HCT116 (cell line): ENCODE measurements around the gene LCLAT1. TPM values are rescaled to one million over a fixed set of nuclear protein-coding genes. Genes with fewer than 3 reads are reported as not detected.
A peak's percentile ranks its signal among the peaks of the same experiment; 100 is the strongest.

ENCODE experiments used
- ATAC-seq: fragments of 200-7000 bp; cut with Tn5 transposase; 2 replicates; pipeline ENCODE4 v1.9.1; 2020; ENCODE audit warnings: mild to moderate bottlenecking, moderate library complexity
- BruUV-seq: library from RNA; stranded (reverse); fragments of 400-500 nt; replicated peaks from 2 replicates; lab custom pipeline; 2021; lab: Mats Ljungman, UMichigan
- CTCF ChIA-PET: fragments of 300-600 bp; sonication (Branson Sonifier 250); formaldehyde crosslinking; loops from one replicate; lab custom pipeline; 2021; ENCODE audit warnings: antibody characterized with exemption; lab: Charles Lee
- POLR2A ChIA-PET: fragments of 300-600, 350-600 bp; sonication (Branson Sonifier 250); formaldehyde crosslinking; loops from one replicate; lab custom pipeline; 2021; ENCODE audit warnings: antibody characterized with exemption; lab: Charles Lee
- RAD21 ChIA-PET, 2 experiments: fragments of 300-600 bp; sonication (Branson Sonifier 250); formaldehyde crosslinking; loops; one replicate each; lab custom pipeline; 2023; ENCODE audit warnings: low total read pairs in 2 of 2; ENCODE audit not compliant: uncharacterized antibody in 2 of 2, unreplicated experiment in 2 of 2, low non-redundant PET in 1 of 2; lab: Charles Lee
- DNase-seq: peaks from one replicate; pipeline ENCODE4 v3.0.0-alpha.2; 2010; ENCODE audit warnings: low read depth, low spot score
- H2AFZ ChIP-seq: fragments of 200-600 bp; shearing (Covaris generic), sonication (generic); 2 replicates; pipeline ENCODE4 v1.6.1; 2017; ENCODE audit warnings: low read depth, mixed run types, mixed read lengths, antibody characterized with exemption, low read length; ENCODE audit not compliant: poor library complexity, severe bottlenecking
- H3K27ac ChIP-seq: 2 replicates; pipeline ENCODE4 v1.5.1; 2012; ENCODE audit warnings: low read depth, low read length
- H3K27me3 ChIP-seq: fragments of 200-600 bp; sonication (generic); 2 replicates; pipeline ENCODE4 v1.6.1; 2016; ENCODE audit warnings: mixed run types, low read length, mixed read lengths; ENCODE audit not compliant: insufficient read depth
- H3K36me3 ChIP-seq, 2 experiments: fragments of 200-500 bp in 1 of 2; fragments of 200-600 bp in 1 of 2; sonication (Bioruptor generic) in 1 of 2; sonication (generic) in 1 of 2; 2 replicates each; pipeline versions ENCODE4 v1.5.1 to v1.6.1; 2014 to 2016; ENCODE audit warnings: low read length in 2 of 2, inconsistent platforms in 1 of 2, mixed read lengths in 1 of 2, mixed run types in 1 of 2; ENCODE audit not compliant: insufficient read depth in 2 of 2, control insufficient read depth in 1 of 2
- H3K4me1 ChIP-seq, 2 experiments: fragments of 200-600 bp in 1 of 2; sonication (generic) in 1 of 2; 2 replicates each; pipeline versions ENCODE4 v1.5.1 to v1.6.1; 2012 to 2017; ENCODE audit warnings: low read length in 2 of 2, inconsistent platforms in 1 of 2, mild to moderate bottlenecking in 1 of 2, mixed read lengths in 1 of 2, mixed run types in 1 of 2, moderate library complexity in 1 of 2; ENCODE audit not compliant: insufficient read depth in 2 of 2, control insufficient read depth in 1 of 2
- H3K4me2 ChIP-seq: fragments of 200-600 bp; sonication (generic); 2 replicates; pipeline ENCODE4 v1.6.1; 2017; ENCODE audit warnings: mixed run types, low read length, mixed read lengths
- H3K4me3 ChIP-seq, 2 experiments: fragments of 200-600 bp in 1 of 2; sonication (generic) in 1 of 2; replicated peaks in 1 of 2; 2 replicates each; pipeline ENCODE4 v1.5.1; 2011 to 2016; ENCODE audit warnings: low read length in 2 of 2, control low read depth in 1 of 2, low read depth in 1 of 2, mild to moderate bottlenecking in 1 of 2, mixed read lengths in 1 of 2, mixed run types in 1 of 2
- H3K79me2 ChIP-seq: fragments of 200-600 bp; sonication (generic); 2 replicates; pipeline ENCODE4 v1.6.1; 2017; ENCODE audit warnings: mild to moderate bottlenecking, mixed run types, low read length, moderate library complexity, mixed read lengths; ENCODE audit not compliant: insufficient read depth
- H3K9ac ChIP-seq: fragments of 200-600 bp; sonication (generic); 2 replicates; pipeline ENCODE4 v1.6.1; 2016; ENCODE audit warnings: low read length, mixed read lengths
- H3K9me2 ChIP-seq: fragments of 200-600 bp; sonication (generic), shearing (Covaris generic); 2 replicates; pipeline ENCODE4 v1.6.1; 2017; ENCODE audit warnings: mixed run types, mild to moderate bottlenecking, moderate library complexity; ENCODE audit not compliant: insufficient read depth
- H3K9me3 ChIP-seq, 2 experiments: fragments of 200-500 bp in 1 of 2; fragments of 200-600 bp in 1 of 2; sonication (Bioruptor generic) in 1 of 2; sonication (generic) in 1 of 2; 2 replicates each; pipeline ENCODE4 v1.6.1; 2014 to 2017; ENCODE audit warnings: low read length in 2 of 2, mixed read lengths in 2 of 2, inconsistent platforms in 1 of 2, low read depth in 1 of 2, mild to moderate bottlenecking in 1 of 2, mixed run types in 1 of 2, moderate library complexity in 1 of 2; ENCODE audit not compliant: control insufficient read depth in 1 of 2, insufficient read depth in 1 of 2
- H4K20me1 ChIP-seq: fragments of 200-600 bp; sonication (generic), shearing (Covaris generic); 2 replicates; pipeline ENCODE4 v1.6.1; 2017; ENCODE audit warnings: mixed run types, mild to moderate bottlenecking, moderate library complexity; ENCODE audit not compliant: insufficient read depth
- CBX3 ChIP-seq: IDR thresholded peaks from 2 replicates; pipeline ENCODE4 v1.6.1; 2012; ENCODE audit warnings: low read depth
- CEBPB ChIP-seq: IDR thresholded peaks from 2 replicates; pipeline ENCODE4 v1.6.1; 2012; ENCODE audit warnings: low read depth
- EGR1 ChIP-seq: IDR thresholded peaks from 2 replicates; pipeline ENCODE4 v1.6.1; 2012; ENCODE audit warnings: low read depth
- EZH2 ChIP-seq: fragments of 200-600 bp; sonication (generic); IDR thresholded peaks from 2 replicates; pipeline ENCODE4 v1.6.1; 2017; ENCODE audit warnings: antibody characterized with exemption, mixed run types
- EZH2phosphoT487 ChIP-seq: fragments of 200-600 bp; IDR thresholded peaks from 2 replicates; pipeline ENCODE4 v1.6.1; 2018; ENCODE audit warnings: antibody characterized with exemption, borderline replicate concordance
- POLR2A ChIP-seq: IDR thresholded peaks from 2 replicates; pipeline ENCODE4 v1.7.0; 2011; ENCODE audit warnings: borderline replicate concordance; ENCODE audit not compliant: insufficient read depth, insufficient read length; ENCODE audit errors: extremely low read depth
- POLR2AphosphoS5 ChIP-seq: IDR thresholded peaks from 2 replicates; pipeline ENCODE4 v1.6.1; 2011; ENCODE audit warnings: mild to moderate bottlenecking, low read depth, low read length, moderate library complexity
- RAD21 ChIP-seq: IDR thresholded peaks from 2 replicates; pipeline ENCODE4 v1.6.1; 2012; ENCODE audit warnings: low read depth, mild to moderate bottlenecking
- SIN3A ChIP-seq: IDR thresholded peaks from 2 replicates; pipeline ENCODE4 v1.6.1; 2012; ENCODE audit warnings: low read depth
- SP1 ChIP-seq: IDR thresholded peaks from 2 replicates; pipeline ENCODE4 v1.6.1; 2012; ENCODE audit warnings: low read depth
- SRF ChIP-seq: IDR thresholded peaks from 2 replicates; pipeline ENCODE4 v1.6.1; 2012; ENCODE audit warnings: low read depth
- TCF7L2 ChIP-seq: IDR thresholded peaks from 2 replicates; pipeline ENCODE4 v1.7.0; 2011; ENCODE audit warnings: borderline replicate concordance, inconsistent platforms; ENCODE audit not compliant: insufficient read depth, insufficient read length; ENCODE audit errors: extremely low read depth
- YY1 ChIP-seq: IDR thresholded peaks from 2 replicates; pipeline ENCODE4 v1.6.1; 2011; ENCODE audit warnings: low read length, low read depth, moderate library complexity, mild to moderate bottlenecking; ENCODE audit not compliant: insufficient replicate concordance; ENCODE audit errors: extremely low read depth
- ZNF274 ChIP-seq: fragments of 200-500 bp; sonication (Bioruptor generic); IDR thresholded peaks from 2 replicates; pipeline ENCODE4 v1.6.1; 2014; ENCODE audit warnings: mild to moderate bottlenecking, low read depth, low read length, inconsistent platforms
- intact Hi-C: fragments of 100-400 bp; cut with micrococcal nuclease; formaldehyde crosslinking; loops from 2 replicates; pipeline ENCODE4 v1.10.0; 2022
- total RNA-seq: library from RNA; stranded (reverse); gene quantifications from one replicate; pipeline ENCODE4 v1.2.1, GENCODE V29; 2021; ENCODE audit not compliant: unreplicated experiment
- TF ChIP-seq, protein P1 (sequence below): IDR thresholded peaks from 2 replicates; pipeline ENCODE4 v1.6.1; 2011; ENCODE audit warnings: mild to moderate bottlenecking, low read length, moderate library complexity; ENCODE audit not compliant: insufficient replicate concordance; ENCODE audit errors: extremely low read depth
- TF ChIP-seq, protein P2 (sequence below): IDR thresholded peaks from 2 replicates; pipeline ENCODE4 v1.6.1; 2012; ENCODE audit warnings: low read depth
- TF ChIP-seq, protein P3 (sequence below), 3 experiments: fragments of 200-600 bp in 1 of 3; sonication (generic) in 1 of 3; IDR thresholded peaks in 2 of 3; conservative IDR thresholded peaks in 1 of 3; 2 replicates each; pipeline ENCODE4 v1.5.1; 2012 to 2017; ENCODE audit warnings: low read depth in 2 of 3, low read length in 2 of 3, antibody characterized with exemption in 1 of 3, borderline replicate concordance in 1 of 3, control low read depth in 1 of 3, mild to moderate bottlenecking in 1 of 3, mixed read lengths in 1 of 3, mixed run types in 1 of 3, moderate library complexity in 1 of 3; ENCODE audit not compliant: insufficient read depth in 1 of 3
- TF ChIP-seq, protein P4 (sequence below): IDR thresholded peaks from 2 replicates; pipeline ENCODE4 v1.6.1; 2012
- TF ChIP-seq, protein P5 (sequence below): IDR thresholded peaks from 2 replicates; pipeline ENCODE4 v1.6.1; 2012

The LCLAT1 gene
- total RNA-seq, 1 experiment from 2014 or later, result 36.2 TPM

DNA sequence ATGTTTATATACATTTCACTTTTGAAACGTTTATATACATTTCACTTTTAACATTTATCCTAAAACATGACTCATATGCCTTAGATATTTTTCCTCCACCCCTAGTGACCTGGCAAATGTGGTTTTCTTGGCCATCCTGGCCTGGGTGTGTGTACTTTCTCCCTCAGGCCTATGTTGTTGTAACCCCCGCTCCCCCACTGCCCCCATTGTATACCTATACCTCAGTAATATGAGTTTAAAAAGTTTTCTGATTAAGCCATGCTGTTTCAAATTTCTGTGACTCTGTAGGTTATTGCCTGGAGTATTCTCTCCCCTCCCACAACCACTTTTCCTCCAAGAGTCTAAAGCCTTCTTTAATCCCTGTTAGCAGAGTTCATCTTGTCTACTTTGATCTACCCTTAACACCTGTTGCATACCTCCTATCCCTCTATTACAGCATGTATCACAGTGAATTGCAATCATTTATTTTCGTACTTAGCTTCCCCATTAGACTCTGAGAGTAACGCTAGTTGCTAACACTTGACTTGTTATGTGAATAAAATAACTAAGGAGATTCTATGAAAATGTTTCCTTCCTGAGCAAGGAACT lies 67.9 kb downstream of the LCLAT1 start:
- peak overlapping the region; percentile 45 for H3K4me2 ChIP-seq
- CTCF ChIA-PET, result no interaction called here
- POLR2A ChIA-PET, result no interaction called here

More for the DNA sequence above, 67.9 kb downstream of the LCLAT1 start:
- no peak; the same call in 1 of the 2 replicates for ATAC-seq
- no TSS peak for BruUV-seq
- Histone ChIP-seq H3K36me3 (peaks cover 0 to 10% of the 10 kb centered on the region in 2 experiments; a peak in 1 of 4 replicates), H4K20me1 (peaks cover 23% of the 10 kb centered on the region), H2AFZ (no peak overlapping the region), H3K4me1 (peaks cover 37 to 44% of the 10 kb centered on the region in 2 experiments), H3K4me3 (no peak overlapping the region), H3K9me3 (peaks cover 0 to 3% of the 10 kb centered on the region in 2 experiments; a peak in 1 of 4 replicates), H3K9ac (no peak overlapping the region), H3K27me3 (no peaks in the 10 kb centered on the region), H3K27ac (no peak overlapping the region), H3K9me2 (no peaks in the 10 kb centered on the region), H3K79me2 (peaks cover 63% of the 10 kb centered on the region)
- RAD21 ChIA-PET, result no interaction called here
- intact Hi-C loops, result no loop called here
- no peak for TF ChIP-seq SRF
- no peak for TF ChIP-seq POLR2A
- no peak for TF ChIP-seq CEBPB
- TF ChIP-seq, protein P1, sequence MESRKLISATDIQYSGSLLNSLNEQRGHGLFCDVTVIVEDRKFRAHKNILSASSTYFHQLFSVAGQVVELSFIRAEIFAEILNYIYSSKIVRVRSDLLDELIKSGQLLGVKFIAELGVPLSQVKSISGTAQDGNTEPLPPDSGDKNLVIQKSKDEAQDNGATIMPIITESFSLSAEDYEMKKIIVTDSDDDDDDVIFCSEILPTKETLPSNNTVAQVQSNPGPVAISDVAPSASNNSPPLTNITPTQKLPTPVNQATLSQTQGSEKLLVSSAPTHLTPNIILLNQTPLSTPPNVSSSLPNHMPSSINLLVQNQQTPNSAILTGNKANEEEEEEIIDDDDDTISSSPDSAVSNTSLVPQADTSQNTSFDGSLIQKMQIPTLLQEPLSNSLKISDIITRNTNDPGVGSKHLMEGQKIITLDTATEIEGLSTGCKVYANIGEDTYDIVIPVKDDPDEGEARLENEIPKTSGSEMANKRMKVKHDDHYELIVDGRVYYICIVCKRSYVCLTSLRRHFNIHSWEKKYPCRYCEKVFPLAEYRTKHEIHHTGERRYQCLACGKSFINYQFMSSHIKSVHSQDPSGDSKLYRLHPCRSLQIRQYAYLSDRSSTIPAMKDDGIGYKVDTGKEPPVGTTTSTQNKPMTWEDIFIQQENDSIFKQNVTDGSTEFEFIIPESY, result no peak
- no peak for TF ChIP-seq EZH2phosphoT487
- TF ChIP-seq, protein P2, sequence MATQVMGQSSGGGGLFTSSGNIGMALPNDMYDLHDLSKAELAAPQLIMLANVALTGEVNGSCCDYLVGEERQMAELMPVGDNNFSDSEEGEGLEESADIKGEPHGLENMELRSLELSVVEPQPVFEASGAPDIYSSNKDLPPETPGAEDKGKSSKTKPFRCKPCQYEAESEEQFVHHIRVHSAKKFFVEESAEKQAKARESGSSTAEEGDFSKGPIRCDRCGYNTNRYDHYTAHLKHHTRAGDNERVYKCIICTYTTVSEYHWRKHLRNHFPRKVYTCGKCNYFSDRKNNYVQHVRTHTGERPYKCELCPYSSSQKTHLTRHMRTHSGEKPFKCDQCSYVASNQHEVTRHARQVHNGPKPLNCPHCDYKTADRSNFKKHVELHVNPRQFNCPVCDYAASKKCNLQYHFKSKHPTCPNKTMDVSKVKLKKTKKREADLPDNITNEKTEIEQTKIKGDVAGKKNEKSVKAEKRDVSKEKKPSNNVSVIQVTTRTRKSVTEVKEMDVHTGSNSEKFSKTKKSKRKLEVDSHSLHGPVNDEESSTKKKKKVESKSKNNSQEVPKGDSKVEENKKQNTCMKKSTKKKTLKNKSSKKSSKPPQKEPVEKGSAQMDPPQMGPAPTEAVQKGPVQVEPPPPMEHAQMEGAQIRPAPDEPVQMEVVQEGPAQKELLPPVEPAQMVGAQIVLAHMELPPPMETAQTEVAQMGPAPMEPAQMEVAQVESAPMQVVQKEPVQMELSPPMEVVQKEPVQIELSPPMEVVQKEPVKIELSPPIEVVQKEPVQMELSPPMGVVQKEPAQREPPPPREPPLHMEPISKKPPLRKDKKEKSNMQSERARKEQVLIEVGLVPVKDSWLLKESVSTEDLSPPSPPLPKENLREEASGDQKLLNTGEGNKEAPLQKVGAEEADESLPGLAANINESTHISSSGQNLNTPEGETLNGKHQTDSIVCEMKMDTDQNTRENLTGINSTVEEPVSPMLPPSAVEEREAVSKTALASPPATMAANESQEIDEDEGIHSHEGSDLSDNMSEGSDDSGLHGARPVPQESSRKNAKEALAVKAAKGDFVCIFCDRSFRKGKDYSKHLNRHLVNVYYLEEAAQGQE, result no peak
- no peak for TF ChIP-seq RAD21
- TF ChIP-seq, protein P3, sequence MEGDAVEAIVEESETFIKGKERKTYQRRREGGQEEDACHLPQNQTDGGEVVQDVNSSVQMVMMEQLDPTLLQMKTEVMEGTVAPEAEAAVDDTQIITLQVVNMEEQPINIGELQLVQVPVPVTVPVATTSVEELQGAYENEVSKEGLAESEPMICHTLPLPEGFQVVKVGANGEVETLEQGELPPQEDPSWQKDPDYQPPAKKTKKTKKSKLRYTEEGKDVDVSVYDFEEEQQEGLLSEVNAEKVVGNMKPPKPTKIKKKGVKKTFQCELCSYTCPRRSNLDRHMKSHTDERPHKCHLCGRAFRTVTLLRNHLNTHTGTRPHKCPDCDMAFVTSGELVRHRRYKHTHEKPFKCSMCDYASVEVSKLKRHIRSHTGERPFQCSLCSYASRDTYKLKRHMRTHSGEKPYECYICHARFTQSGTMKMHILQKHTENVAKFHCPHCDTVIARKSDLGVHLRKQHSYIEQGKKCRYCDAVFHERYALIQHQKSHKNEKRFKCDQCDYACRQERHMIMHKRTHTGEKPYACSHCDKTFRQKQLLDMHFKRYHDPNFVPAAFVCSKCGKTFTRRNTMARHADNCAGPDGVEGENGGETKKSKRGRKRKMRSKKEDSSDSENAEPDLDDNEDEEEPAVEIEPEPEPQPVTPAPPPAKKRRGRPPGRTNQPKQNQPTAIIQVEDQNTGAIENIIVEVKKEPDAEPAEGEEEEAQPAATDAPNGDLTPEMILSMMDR (IDR thresholded peaks at IDR 0.05 in 2 of 3, conservative IDR thresholded peaks at IDR 0.05 in 1 of 3; ENCODE audit: borderline replicate concordance in 1 of 3, insufficient read depth in 1 of 3, low read depth in 2 of 3, low read length in 2 of 3), result no peak
- TF ChIP-seq TCF7L2, result no peak
- TF ChIP-seq, protein P4, sequence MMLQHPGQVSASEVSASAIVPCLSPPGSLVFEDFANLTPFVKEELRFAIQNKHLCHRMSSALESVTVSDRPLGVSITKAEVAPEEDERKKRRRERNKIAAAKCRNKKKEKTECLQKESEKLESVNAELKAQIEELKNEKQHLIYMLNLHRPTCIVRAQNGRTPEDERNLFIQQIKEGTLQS, result no peak
- TF ChIP-seq SP1, result no peak
- no peak for TF ChIP-seq EZH2
- TF ChIP-seq, protein P5, sequence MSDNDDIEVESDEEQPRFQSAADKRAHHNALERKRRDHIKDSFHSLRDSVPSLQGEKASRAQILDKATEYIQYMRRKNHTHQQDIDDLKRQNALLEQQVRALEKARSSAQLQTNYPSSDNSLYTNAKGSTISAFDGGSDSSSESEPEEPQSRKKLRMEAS, result no peak
- TF ChIP-seq YY1, result no peak
- TF ChIP-seq ZNF274, result no peak
- no peak for TF ChIP-seq SIN3A
- no peak for TF ChIP-seq EGR1
- no peak for TF ChIP-seq CBX3
- no peak for TF ChIP-seq POLR2AphosphoS5
- DNase-seq, result no peak
